HG02884 (cell line): ENCODE measurements around the gene BRAT1.

Source experiments
- ATAC-seq: cut with Tn5 transposase; IDR thresholded peaks from one replicate; pipeline ENCODE4 v1.9.1; 2021; ENCODE audit warnings: mild to moderate bottlenecking, moderate library complexity; ENCODE audit not compliant: unreplicated experiment

The BRAT1 gene

GRCh38 chr7:2585446-2585845, 30.1 kb upstream of the BRAT1 start:
- ATAC-seq: no peak

GRCh38 chr7:2583798-2584580, 28.7 kb upstream of the BRAT1 start:
- no peak for ATAC-seq

GRCh38 chr7:2582006-2582735, 26.8 kb upstream of the BRAT1 start:
- ATAC-seq: no peak

GRCh38 chr7:2580636-2581035, 25.3 kb upstream of the BRAT1 start:
- no peak for ATAC-seq

- no peak for ATAC-seq
Measured at GRCh38 chr7:2577914-2578680, 22.8 kb upstream of the BRAT1 start.

- ATAC-seq: no peak
Measured at GRCh38 chr7:2576742-2577491, 21.6 kb upstream of the BRAT1 start.

GRCh38 chr7:2575733-2576340, 20.5 kb upstream of the BRAT1 start:
- no peak for ATAC-seq

- no peak for ATAC-seq
Measured at GRCh38 chr7:2575046-2575732, 19.9 kb upstream of the BRAT1 start.

- no peak for ATAC-seq
Measured at GRCh38 chr7:2573761-2574160, 18.4 kb upstream of the BRAT1 start.

GRCh38 chr7:2572101-2572842, 16.9 kb upstream of the BRAT1 start:
- no peak for ATAC-seq

GRCh38 chr7:2571409-2571808, 16.1 kb upstream of the BRAT1 start:
- ATAC-seq: no peak

- no peak for ATAC-seq
Measured at GRCh38 chr7:2570021-2570420, 14.7 kb upstream of the BRAT1 start.

- no peak for ATAC-seq
Measured at GRCh38 chr7:2569421-2569820, 14.1 kb upstream of the BRAT1 start.

- no peak for ATAC-seq
Measured at GRCh38 chr7:2568521-2569223, 13.3 kb upstream of the BRAT1 start.

GRCh38 chr7:2567679-2568278, 12.5 kb upstream of the BRAT1 start:
- no peak for ATAC-seq

- ATAC-seq: no peak
Measured at GRCh38 chr7:2566890-2567678, 11.8 kb upstream of the BRAT1 start.

- ATAC-seq: no peak
Measured at GRCh38 chr7:2566348-2566889, 11.1 kb upstream of the BRAT1 start.
